NCI-H1048 (cell line): ENCODE results near the gene JAK2.
"Not testable (repeated sequence)": the region's sequence is repeated elsewhere in the genome, so short reads cannot be mapped to it uniquely, and the experiment has no call there.

Experiments used
- DNase-seq: peaks from one replicate; lab custom pipeline; 2025; lab: John Stamatoyannopoulos, UW

JAK2 gene

DNA sequence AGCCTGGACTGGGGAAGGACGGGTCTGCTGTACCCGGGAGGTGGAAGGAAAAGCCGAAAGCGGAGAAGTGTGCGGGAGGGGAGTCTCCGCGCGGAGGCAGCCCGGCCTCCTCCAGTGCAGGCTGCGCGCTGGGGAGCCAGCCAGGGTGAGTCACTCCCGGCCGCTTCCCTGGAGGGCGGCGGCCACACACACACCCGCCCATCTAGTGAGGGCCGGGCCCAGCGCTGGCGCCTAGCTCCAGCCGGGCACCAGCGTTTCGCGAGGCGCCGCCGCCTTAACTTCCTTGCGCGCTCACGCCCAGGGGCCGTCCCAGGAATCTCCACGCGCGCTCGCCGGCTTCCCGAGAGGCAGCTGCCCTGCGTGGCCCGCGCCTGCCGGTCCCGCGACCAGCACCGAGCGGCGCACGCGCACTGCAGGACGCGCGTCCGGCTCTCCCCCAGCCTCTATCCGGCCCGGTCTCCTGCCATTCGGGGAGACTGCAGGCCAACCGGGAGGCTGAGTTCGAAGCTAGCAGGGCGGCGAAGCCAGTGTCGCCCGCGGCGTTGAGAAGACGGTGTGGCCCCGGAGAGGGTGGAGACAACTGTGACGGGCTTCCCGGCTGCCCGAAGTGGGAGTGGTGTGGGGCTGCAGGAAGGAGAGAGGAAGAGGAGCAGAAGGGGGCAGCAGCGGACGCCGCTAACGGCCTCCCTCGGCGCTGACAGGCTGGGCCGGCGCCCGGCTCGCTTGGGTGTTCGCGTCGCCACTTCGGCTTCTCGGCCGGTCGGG is at the start of gene JAK2:
Gene JAK2, plus strand, starts transcription at position 652 of the 765 bp plus-strand sequence. CDS start 36,716 bp downstream, outside the sequence.
- DNase-seq = peak; percentile 70

GRCh38 chr9:4936277-4936676 is 48.8 kb upstream of the JAK2 start:
- no peak for DNase-seq

DNA sequence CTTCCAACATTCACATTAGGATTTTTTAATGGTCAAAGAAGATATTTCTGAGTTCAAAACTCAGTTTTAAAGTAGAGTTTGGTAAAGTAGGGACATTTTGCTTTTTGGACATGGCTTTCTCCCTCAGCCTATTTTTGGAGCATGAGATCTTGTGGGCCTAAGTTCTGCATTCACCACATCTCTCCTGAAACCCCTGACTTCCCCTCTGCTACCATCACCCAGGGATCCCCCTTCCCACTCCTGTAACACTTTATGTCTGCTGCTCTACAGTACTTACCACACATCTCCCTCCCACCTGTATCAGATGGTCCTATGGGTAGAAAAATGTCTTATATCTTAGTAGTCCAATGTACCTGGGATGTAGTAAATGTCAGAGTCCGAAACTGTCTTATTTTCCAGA is 48.2 kb upstream of the JAK2 start:
- DNase-seq = no peak

DNA sequence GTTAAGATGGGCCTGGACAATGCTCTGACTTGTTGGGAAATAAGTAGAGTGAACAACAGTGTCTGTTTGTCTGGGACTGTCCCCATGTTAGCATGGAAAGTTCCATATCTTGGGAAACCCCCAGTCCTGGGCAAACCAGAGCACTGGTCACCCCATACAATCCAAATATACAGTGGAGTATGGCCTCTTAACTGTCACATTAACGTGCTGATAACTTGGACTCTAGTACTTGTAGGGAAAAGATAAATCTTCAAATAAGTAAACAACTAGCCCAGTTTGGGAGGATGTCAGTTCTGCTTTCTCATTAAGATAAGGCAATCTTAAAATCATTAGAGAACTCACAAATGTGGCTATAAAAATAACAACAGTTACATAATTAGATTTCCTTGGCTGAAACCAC is 47.6 kb upstream of the JAK2 start:
- DNase-seq = no peak

- no peak for DNase-seq
Measured at GRCh38 chr9:4938496-4938895, 46.6 kb upstream of the JAK2 start.

DNA sequence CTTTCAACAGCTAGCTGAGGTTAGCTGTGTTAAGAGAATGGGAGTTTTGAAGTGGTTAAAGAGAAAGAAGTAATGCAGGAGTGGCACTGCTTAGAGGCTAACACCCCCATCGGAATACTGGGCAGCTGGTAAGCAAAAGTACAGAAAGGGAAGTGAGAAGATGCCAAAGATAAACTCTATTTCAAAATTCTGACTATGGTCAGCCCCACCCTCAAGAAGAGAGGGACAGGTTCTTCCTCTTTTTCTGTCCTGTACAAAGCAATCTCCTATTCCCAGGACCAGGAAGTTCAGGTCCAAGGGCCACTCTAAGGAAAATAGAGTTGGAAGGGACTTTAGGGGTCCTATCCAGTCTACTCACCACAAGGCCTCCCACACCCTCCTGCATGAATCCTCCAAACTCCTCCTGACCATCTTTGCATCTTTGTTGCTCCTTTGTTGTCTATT is 45.9 kb upstream of the JAK2 start:
- DNase-seq = no peak

DNA sequence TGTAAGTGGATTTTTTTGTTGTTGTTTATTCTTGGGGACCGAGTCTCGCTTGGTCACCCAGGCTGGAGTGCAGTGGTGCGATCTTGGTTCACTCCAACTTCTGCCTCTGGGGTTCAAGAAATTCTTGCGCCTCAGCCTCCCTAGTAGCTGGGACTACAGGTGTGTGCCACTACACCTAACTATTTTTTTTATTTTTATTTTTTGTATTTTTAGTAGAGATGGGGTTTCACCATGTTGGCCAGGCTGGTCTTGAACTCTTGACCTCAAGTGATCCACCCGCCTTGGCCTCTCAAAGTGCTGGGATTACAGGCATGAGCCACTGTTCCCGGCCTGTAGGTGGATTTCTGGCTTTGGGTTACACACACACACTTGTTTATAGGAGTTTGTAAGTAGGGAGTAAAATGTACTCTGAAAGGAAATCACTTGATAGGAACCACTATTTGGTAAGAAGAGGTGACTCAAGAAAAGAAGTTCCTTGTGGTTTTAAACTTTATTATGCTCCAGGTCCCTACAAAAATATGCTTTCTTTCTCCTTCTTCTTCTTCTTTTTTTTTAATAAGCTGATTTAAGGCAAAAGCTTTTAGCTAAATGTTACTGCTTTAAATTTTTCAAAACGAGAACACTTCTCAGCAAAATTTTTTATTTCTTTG is 42.9 kb upstream of the JAK2 start:
- not testable (repeated sequence) for DNase-seq

DNA sequence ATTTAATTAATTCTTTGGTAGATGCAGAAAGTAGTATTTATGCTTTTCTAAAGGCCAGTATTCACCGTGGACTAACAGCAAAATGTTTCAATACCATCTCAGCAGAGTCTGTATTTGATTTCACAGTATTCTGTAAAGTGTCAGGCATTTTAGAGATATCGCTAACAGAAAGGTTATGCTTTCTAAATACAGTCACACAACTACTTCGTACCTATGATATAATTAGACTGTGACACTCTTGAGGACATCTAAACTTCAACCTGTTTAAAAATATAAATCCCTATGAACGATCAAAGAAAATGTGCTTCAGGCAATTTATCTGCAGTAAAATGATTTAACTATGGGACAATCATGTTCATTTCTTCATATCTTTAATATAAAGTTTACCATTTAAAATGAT is 41.7 kb upstream of the JAK2 start:
- no peak for DNase-seq

- not testable (repeated sequence) for DNase-seq
Measured at GRCh38 chr9:4944431-4945211, 40.5 kb upstream of the JAK2 start.

DNA sequence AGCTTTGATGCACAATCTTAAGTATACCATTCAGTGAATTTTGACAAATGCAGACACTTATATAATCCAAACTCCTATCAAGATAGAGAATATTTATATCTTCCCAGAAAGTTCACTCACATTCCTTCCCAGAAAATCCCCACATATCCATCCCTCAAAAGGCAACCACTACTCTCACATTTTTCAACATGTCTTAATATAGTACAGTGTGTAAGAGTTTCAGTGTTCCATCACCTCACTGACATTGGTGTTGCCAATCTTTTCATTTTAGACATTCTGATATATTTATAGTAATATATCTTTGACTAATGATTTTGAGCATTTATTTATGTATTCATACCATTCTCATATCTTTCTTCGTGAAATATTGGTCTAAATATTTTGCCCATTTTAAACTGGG is 38.1 kb upstream of the JAK2 start:
- no peak for DNase-seq

DNA sequence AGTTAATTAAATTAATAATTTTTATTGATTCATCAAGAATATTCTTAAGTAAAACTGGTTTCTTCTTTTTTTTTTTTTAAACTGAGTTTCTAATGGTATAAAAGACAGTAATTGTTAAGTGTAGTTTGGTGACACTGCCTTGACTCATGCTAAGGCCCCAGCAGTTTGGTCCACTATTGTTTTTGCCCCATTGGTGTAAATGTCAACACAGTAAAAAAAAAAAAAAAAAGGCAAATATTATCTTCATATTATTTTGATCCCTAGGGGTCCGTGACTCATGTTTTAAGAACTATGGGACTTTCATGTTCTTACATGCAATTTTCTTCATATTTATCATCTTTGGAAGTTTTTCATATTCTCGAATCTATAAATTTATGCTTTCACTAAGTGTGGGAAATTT is 29.2 kb upstream of the JAK2 start:
- DNase-seq = no peak

- DNase-seq = no peak
Measured at GRCh38 chr9:4959031-4959430, 26.0 kb upstream of the JAK2 start.

DNA sequence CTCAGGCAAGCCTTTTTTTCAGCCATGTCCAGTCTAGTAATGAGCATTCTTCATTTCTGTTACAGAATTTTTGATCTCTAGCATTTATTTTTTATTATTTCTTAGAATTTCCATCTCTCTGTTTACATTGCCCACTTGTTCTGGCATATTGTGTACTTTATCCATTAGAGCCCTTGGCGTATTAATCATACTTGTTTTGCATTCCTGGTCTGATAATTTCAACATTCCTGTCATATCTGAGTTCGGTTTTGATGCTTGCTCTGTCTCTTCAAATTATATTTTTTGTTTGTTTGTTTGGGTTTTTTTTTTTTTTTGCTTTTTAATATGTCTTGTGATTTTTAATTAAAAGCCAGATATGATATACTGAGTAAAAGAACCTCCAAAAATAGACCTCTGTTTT is 23.0 kb upstream of the JAK2 start:
- DNase-seq = no peak

DNA sequence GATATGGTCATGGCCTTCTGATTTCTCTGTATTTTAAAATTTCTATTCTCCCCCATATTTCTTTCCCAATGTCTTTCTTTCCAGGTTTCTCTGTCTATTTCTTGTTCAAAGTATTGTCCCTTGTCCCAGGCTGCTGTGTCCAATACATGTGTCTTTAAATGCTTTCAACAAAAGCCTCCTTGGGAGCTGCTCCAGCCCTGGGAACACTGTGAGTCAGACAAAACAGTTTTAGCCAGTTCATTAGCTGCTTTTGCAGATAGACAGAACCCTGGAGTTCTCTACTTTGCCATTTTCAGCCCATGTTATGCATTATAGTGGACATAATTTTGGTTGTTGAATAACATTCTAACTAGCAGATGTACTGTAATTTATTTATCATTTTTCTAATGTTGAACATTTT is 20.5 kb upstream of the JAK2 start:
- no peak for DNase-seq

- DNase-seq = no peak
Measured at GRCh38 chr9:4965174-4965821, 19.8 kb upstream of the JAK2 start.

DNA sequence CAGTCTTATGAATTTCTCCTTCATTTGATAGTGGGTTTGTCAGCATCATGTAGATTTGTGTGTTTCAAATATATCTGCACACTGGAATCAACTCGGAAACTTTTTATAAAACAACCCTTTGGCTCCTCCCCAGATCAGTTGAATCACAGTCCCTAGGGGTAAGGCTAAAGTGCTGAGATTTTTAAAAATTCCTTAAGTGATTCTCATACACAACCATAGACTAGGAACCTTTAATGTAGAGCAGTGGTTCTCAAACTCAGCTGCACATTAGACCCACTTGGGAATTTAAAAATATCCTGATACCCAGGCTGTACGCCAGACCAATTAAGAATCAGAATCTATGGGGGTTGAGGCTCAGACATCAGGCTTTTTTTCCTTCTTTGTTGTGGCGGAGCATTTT is 17.5 kb upstream of the JAK2 start:
- no peak for DNase-seq

GRCh38 chr9:4969130-4969529 is 15.9 kb upstream of the JAK2 start:
- DNase-seq = no peak

GRCh38 chr9:4970970-4971641 is 14.0 kb upstream of the JAK2 start:
- DNase-seq = no peak

DNA sequence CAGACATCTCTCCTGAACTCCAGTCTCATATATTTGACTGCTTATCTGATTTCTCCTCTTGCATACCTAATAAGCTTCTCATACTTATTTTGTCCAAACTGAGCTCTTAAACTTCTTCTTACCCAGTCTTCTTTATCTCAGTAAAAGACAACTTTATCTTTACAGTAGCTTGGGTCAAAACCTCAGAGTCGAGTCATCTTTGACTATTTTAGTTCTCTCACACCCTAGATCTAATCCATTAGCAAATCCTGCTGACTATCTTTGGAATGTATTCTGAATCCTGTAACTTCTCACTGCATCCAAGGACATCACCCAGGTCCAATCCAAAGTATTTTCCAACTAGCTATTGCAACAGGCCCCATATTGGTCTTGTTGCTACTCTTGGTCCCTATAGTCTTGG is 11.8 kb upstream of the JAK2 start:
- DNase-seq = no peak

DNA sequence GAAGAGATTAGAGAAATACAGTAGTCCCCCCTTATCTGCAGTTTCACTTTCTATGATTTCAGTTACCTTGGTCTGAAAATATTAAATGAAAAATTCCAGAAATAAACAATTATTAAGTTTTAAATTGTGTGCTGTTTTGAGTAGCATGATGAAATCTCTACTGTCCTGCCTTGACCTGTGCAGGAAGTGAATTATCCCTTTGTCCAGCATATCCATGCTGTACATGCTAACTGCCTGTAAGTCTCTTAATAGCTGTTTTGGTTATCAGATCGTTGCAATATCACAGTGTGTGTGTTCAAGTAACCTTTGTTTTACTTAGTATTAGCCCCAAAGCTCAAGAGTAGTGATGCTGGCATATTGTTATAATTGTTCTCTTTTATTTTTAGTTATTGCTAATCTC is 11.2 kb upstream of the JAK2 start:
- no peak for DNase-seq

GRCh38 chr9:4979239-4979638 is 5.8 kb upstream of the JAK2 start:
- DNase-seq = no peak
